NCI-H1105 treated with DMSO at 0.1 percent for 48 hours (cell line): ENCODE data around the gene IPP.
"Not testable (repeated sequence)": the region's sequence is repeated elsewhere in the genome, so short reads cannot be mapped to it uniquely, and the experiment has no call there.

ENCODE experiments used
- DNase-seq: peaks from one replicate; lab custom pipeline; 2025; lab: John Stamatoyannopoulos, UW

The IPP gene

GRCh38 chr1:45684402-45684801 lies 66.1 kb downstream of the IPP start:
- no peak for DNase-seq

- no peak for DNase-seq
Observed at GRCh38 chr1:45682942-45683341, 67.5 kb downstream of the IPP start.

GRCh38 chr1:45679123-45679522 lies 71.3 kb downstream of the IPP start:
- DNase-seq, result no peak

GRCh38 chr1:45678489-45678888 lies 72.0 kb downstream of the IPP start:
- no peak for DNase-seq

GRCh38 chr1:45677751-45678245 lies 72.7 kb downstream of the IPP start:
- DNase-seq, result no peak

- not testable (repeated sequence) for DNase-seq
Observed at GRCh38 chr1:45676553-45676952, 73.9 kb downstream of the IPP start.

- DNase-seq, result no peak
Observed at GRCh38 chr1:45674478-45674877, 76.0 kb downstream of the IPP start.

GRCh38 chr1:45673956-45674355 lies 76.5 kb downstream of the IPP start:
- DNase-seq, result no peak

- no peak for DNase-seq
Observed at GRCh38 chr1:45669859-45670655, 80.4 kb downstream of the IPP start.

GRCh38 chr1:45669379-45669778 lies 81.1 kb downstream of the IPP start:
- DNase-seq, result no peak

GRCh38 chr1:45668526-45668925 lies 81.9 kb downstream of the IPP start:
- no peak for DNase-seq

GRCh38 chr1:45667321-45668111 lies 82.9 kb downstream of the IPP start:
- DNase-seq, result no peak

GRCh38 chr1:45666836-45667235 lies 83.6 kb downstream of the IPP start:
- no peak for DNase-seq

- no peak for DNase-seq
Observed at GRCh38 chr1:45660336-45660735, 90.1 kb downstream of the IPP start.

- DNase-seq, result no peak
Observed at GRCh38 chr1:45659222-45659621, 91.2 kb downstream of the IPP start.

GRCh38 chr1:45658171-45658570 lies 92.3 kb downstream of the IPP start:
- no peak for DNase-seq

GRCh38 chr1:45656573-45657226 lies 93.8 kb downstream of the IPP start:
- no peak for DNase-seq

GRCh38 chr1:45654540-45655280 lies 95.7 kb downstream of the IPP start:
- DNase-seq, result no peak
